Right cardiac atrium (tissue), 5 donors: Measurements from ENCODE around the gene ZNF629. TPM values are rescaled to one million over a fixed set of nuclear protein-coding genes. Genes with fewer than 3 reads are reported as not detected.

Experiments
- ATAC-seq, 2 donors: fragments of 200-7000 bp; cut with Tn5 transposase; one replicate each; pipeline versions ENCODE4 v1.8.0 to v1.9.1; 2020; ENCODE audit warnings: moderate library complexity in 2 of 2, mild to moderate bottlenecking in 1 of 2
- DNase-seq, 3 donors: peaks; one replicate each; pipeline ENCODE4 v3.0.0-alpha.2; 2020
- H3K27ac ChIP-seq: one replicate; pipeline ENCODE4 v1.5.1; 2013; ENCODE audit warnings: mild to moderate bottlenecking, low read length, control low read depth, moderate library complexity
- H3K27me3 ChIP-seq: one replicate; pipeline ENCODE4 v1.6.1; 2013; ENCODE audit not compliant: control insufficient read depth, insufficient read depth
- H3K4me1 ChIP-seq: one replicate; pipeline ENCODE4 v1.6.1; 2013; ENCODE audit warnings: low read length; ENCODE audit not compliant: control insufficient read depth, insufficient read depth
- H3K4me3 ChIP-seq: one replicate; pipeline ENCODE4 v1.5.1; 2013; ENCODE audit warnings: low read length, control low read depth
- H3K9me3 ChIP-seq: one replicate; pipeline ENCODE4 v1.6.1; 2013; ENCODE audit warnings: low read length; ENCODE audit not compliant: control insufficient read depth
- WGBS: extraction: QIAGEN DNeasy Blood & Tissue Kit; methylation state at CpG from one replicate; pipeline ENCODE4 v1.1.7; 2013; 5-methylcytosine and 5-hydroxymethylcytosine counted together
- intact Hi-C, 4 donors: fragments of 100-400 bp; cut with DNase I; formaldehyde crosslinking; loops; one replicate each; pipeline versions ENCODE4 v1.11.0 to v1.14.0; 2022 to 2023
- polyA plus RNA-seq: library from polyadenylated mRNA; stranded (reverse); fragments of 200-250 nt; gene quantifications from one replicate; pipeline ENCODE4 v1.2.3, GENCODE V29; 2013
- total RNA-seq, 4 donors: library from RNA; stranded (reverse); fragmentation: NEBNext Ultra II Directional; extraction: Animal tissue kit (Norgen Biotek cat#: 25700); gene quantifications; one replicate each; pipeline ENCODE4 v1.2.1, GENCODE V29; 2021
- donor health status: healthy with polysubstance abuse.
- donor health status: DM: no; HTN: yes; CAD: no.
- donor health status: DM: no; HTN: no; CAD: no.
- donor health status: DM: no; HTN: yes; CAD: no; lungs with severe emphysema.
- donor health status: DM: yes; HTN: yes; CAD: no.

The ZNF629 gene
- total and polyA plus RNA-seq, 5 donors = 15.2 to 25.1 (median 24.6) TPM

GRCh38 chr16:30785126-30786106 lies 1.6 kb downstream of the ZNF629 start:
- 68% methylated on average over 7 of the region's 7 CpGs for WGBS
- Histone ChIP-seq H3K9me3 (no peaks in the 10 kb centered on the region), H3K27ac (peak overlapping the region; percentile 32), H3K27me3 (no peaks in the 10 kb centered on the region), H3K4me1 (peaks cover 7% of the 10 kb centered on the region), H3K4me3 (no peak overlapping the region)
- DNase-seq = peak in 1 of 3 donors; percentile 36
- peak in 1 of 2 donors; percentile 1 for ATAC-seq
- intact Hi-C loops = loop anchor here in 1 of 4 donors (10.0 kb wide), 1 partner anchor 109 kb away; the partner anchor contains the start of genes BCL7C and CTF1

GRCh38 chr16:30784215-30784614 lies 2.8 kb downstream of the ZNF629 start:
- H3K4me1 ChIP-seq = peaks cover 7% of the 10 kb centered on the region
- H3K27ac ChIP-seq = no peak overlapping the region
- WGBS = 87% methylated on average over 18 of the region's 18 CpGs
- DNase-seq = peak in 1 of 3 donors; percentile 55
- no peaks in the 10 kb centered on the region for H3K27me3 ChIP-seq
- intact Hi-C loops = loop anchor here in 1 of 4 donors (10.0 kb wide), 1 partner anchor 111 kb away; the partner anchor contains the start of genes BCL7C and CTF1
- H3K4me3 ChIP-seq = no peak overlapping the region
- ATAC-seq = no peak
- no peaks in the 10 kb centered on the region for H3K9me3 ChIP-seq

DNA sequence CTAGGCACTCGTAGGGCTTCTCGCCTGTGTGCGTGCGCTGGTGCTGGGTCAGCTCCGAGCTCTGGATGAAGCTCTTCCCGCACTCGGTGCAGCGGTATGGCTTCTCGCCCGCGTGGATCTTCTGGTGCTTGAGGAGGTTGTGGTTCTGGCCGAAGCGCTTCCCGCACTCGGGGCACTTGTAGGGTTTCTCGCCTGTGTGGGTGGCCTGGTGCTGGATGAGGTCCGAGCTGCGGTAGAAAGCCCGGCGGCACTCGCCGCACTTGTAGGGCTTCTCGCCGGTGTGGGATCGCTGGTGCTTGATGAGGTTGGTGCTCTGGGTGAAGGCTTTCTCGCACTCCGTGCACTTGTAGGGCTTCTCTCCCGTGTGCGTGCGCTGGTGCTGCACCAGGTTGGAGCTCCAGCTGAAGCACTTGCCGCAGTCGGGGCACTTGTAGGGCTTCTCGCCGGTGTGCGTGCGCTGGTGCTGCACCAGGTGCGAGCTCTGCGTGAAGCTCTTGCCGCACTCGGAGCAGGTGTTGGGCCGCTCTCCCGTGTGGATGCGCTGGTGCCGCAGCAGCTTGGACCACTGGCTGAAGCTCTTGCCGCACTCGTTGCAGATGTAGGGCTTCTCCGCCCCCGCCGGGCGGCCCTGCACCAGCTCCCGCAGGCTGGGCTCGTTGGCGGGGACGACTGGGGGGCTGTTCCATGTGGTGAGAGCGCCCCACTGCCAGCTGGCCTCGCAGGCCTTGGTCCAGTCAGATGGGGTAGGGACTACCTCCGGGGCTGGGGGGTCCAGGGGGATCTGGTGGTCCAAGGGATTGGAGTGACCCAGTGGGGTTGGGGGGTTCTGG lies 3.5 kb downstream of the ZNF629 start:
- Histone ChIP-seq H3K4me1 (peaks cover 7% of the 10 kb centered on the region), H3K27ac (no peak overlapping the region), H3K27me3 (no peaks in the 10 kb centered on the region), H3K9me3 (no peaks in the 10 kb centered on the region), H3K4me3 (no peak overlapping the region)
- 94% methylated on average over 57 of the region's 57 CpGs for WGBS
- intact Hi-C loops = loop anchor here in 1 of 4 donors (10.0 kb wide), 1 partner anchor 111 kb away; the partner anchor contains the start of genes BCL7C and CTF1
- ATAC-seq (no peak), DNase-seq (peak in 1 of 3 donors; percentile 56)

DNA sequence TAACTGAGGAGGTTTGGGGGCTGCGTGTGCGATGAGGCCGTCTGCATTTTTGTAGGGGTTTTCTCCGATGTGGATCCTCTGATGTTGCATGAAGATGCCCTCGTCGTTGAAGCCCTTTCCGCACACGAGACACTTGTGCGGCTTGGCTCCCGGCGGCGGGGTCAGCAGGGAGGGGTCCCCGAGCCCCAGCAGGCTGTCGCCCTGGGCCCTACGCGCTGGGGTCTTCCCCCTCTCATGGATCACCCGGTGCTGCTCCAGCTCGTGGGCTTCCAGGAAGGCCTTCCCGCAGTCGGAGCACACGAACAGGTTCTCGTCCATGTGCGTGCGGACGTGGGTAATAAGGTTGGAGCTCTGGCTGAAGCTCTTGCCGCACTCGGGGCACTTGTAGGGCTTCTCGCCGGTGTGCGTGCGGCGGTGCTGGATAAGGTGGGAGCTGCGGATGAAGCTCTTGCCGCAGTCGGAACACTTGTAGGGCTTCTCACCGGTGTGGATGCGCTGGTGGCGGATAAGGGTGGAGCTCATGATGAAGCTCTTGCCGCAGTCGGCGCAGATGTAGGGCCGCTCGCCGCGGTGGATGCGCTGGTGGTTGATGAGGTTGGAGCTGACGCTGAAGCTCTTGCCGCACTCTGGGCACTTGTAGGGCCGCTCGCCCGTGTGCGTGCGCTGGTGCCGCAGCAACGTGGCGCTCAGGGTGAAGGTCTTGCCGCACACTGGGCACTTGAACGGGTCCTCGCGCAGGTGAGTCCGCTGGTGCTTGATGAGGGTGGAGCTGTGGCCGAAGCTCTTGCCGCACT lies 4.3 kb downstream of the ZNF629 start:
- H3K4me1 ChIP-seq = peaks cover 4% of the 10 kb centered on the region
- H3K27me3 ChIP-seq = no peaks in the 10 kb centered on the region
- no peak for ATAC-seq
- no peak overlapping the region for H3K27ac ChIP-seq
- H3K4me3 ChIP-seq = no peak overlapping the region
- no peak for DNase-seq
- 96% methylated on average over 63 of the region's 63 CpGs for WGBS
- H3K9me3 ChIP-seq = no peaks in the 10 kb centered on the region
- intact Hi-C loops = loop anchor here in 1 of 4 donors (10.0 kb wide), 1 partner anchor 112 kb away; the partner anchor contains the start of genes BCL7C and CTF1

DNA sequence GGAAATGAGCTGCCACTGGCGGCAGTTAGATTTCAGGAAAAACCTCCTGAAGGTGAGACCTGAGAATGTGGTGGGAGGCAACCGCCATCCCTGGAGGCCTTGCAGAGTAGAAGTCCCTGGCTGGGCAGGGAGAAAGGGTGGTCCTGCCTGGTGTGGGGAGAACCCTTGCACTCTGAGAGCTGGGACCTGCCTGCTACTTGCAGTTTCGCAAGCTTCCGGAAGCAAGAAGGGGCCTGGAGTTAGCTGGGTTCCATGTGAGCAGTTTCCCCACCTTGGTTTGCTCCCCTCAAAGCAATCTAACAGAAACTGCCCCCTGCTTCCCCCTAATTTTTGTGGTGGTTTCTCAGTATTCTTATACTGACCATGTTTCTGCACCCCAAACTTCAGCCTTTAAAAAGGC lies 6.5 kb downstream of the ZNF629 start:
- ATAC-seq = no peak
- Histone ChIP-seq H3K27ac (no peak overlapping the region), H3K9me3 (no peaks in the 10 kb centered on the region), H3K4me3 (no peak overlapping the region), H3K4me1 (peaks cover 5% of the 10 kb centered on the region), H3K27me3 (no peaks in the 10 kb centered on the region)
- 82% methylated on average over 4 of the region's 4 CpGs for WGBS
- DNase-seq = no peak
- intact Hi-C loops = loop anchor here in 1 of 4 donors (10.0 kb wide), 1 partner anchor 114 kb away; the partner anchor contains the start of genes BCL7C and CTF1

DNA sequence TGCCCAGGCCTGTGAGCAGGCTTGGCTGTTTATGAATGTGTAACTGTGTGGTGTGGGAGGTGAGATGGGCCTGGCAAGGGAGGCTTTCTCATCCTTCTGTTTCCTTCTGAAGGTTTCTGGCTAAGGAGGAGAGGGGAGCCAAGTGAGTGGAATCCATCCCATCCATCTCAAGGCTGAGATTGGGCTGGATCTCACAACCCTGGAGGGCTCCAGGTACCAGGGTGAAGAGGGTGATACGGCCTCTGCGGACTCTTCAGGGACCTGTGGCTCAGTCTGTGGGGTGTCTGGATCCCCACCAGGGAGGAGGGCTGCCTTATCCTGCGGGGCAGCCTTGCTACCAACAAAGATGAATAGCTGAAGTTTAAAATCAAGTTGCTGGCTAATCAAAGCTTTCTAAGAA lies 7.0 kb downstream of the ZNF629 start:
- H3K4me3 ChIP-seq = no peak overlapping the region
- no peaks in the 10 kb centered on the region for H3K9me3 ChIP-seq
- no peak for ATAC-seq
- 86% methylated on average over 3 of the region's 3 CpGs for WGBS
- no peak overlapping the region for H3K27ac ChIP-seq
- DNase-seq = no peak
- intact Hi-C loops = loop anchor here in 1 of 4 donors (10.0 kb wide), 1 partner anchor 115 kb away; the partner anchor contains the start of genes BCL7C and CTF1
- peaks cover 3% of the 10 kb centered on the region for H3K4me1 ChIP-seq
- H3K27me3 ChIP-seq = no peaks in the 10 kb centered on the region

DNA sequence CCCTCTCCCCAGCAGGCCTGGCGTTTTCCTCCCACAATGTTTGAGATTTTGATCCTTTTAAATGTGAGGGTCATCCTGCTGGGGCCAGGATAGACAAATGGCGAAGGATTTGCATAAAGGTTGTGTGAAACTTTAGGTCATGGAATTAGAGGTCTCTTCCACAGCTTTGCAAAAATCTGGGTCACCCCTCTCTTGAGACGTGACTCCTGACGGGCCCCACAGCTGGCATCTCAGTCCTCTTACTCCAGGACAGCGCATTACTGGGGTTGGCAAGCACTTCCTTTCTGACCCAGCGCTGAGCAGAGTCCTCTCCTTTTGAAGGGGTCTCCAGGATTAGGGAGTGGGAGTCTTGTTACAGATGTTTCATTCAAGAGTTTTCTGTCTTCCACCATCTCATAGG lies 7.4 kb downstream of the ZNF629 start:
- Histone ChIP-seq H3K4me1 (peaks cover 3% of the 10 kb centered on the region), H3K4me3 (no peak overlapping the region), H3K27ac (no peak overlapping the region), H3K27me3 (no peaks in the 10 kb centered on the region), H3K9me3 (no peaks in the 10 kb centered on the region)
- intact Hi-C loops = no loop called here
- WGBS = 82% methylated on average over 6 of the region's 6 CpGs
- no peak for ATAC-seq
- DNase-seq = no peak

- Histone ChIP-seq H3K27me3 (no peaks in the 10 kb centered on the region), H3K4me1 (peaks cover 6% of the 10 kb centered on the region), H3K4me3 (no peak overlapping the region), H3K9me3 (no peaks in the 10 kb centered on the region), H3K27ac (no peak overlapping the region)
- WGBS = 78% methylated on average over 14 of the region's 14 CpGs
- DNase-seq (peak in 1 of 3 donors; percentile 61), ATAC-seq (no peak)
- intact Hi-C loops = no loop called here
These were observed 8.3 kb downstream of the ZNF629 start for GRCh38 chr16:30778549-30779244.

- H3K4me3 ChIP-seq = no peak overlapping the region
- H3K4me1 ChIP-seq = peaks cover 6% of the 10 kb centered on the region
- no peak overlapping the region for H3K27ac ChIP-seq
- H3K27me3 ChIP-seq = no peaks in the 10 kb centered on the region
- no peaks in the 10 kb centered on the region for H3K9me3 ChIP-seq
- DNase-seq (peak in 1 of 3 donors; percentile 44), ATAC-seq (no peak)
- intact Hi-C loops = no loop called here
- WGBS = 74% methylated on average over 7 of the region's 7 CpGs
These were observed 9.3 kb downstream of the ZNF629 start for GRCh38 chr16:30777591-30778297.
